GM12801 (cell line): ENCODE data around the gene DIPK2A.

Experiments used
- TF ChIP-seq, protein P1 (sequence below): IDR thresholded peaks from one replicate; pipeline ENCODE4 v1.5.1; 2011; ENCODE audit warnings: control low read depth; ENCODE audit not compliant: insufficient read length; ENCODE audit errors: extremely low read depth

Gene DIPK2A

DNA sequence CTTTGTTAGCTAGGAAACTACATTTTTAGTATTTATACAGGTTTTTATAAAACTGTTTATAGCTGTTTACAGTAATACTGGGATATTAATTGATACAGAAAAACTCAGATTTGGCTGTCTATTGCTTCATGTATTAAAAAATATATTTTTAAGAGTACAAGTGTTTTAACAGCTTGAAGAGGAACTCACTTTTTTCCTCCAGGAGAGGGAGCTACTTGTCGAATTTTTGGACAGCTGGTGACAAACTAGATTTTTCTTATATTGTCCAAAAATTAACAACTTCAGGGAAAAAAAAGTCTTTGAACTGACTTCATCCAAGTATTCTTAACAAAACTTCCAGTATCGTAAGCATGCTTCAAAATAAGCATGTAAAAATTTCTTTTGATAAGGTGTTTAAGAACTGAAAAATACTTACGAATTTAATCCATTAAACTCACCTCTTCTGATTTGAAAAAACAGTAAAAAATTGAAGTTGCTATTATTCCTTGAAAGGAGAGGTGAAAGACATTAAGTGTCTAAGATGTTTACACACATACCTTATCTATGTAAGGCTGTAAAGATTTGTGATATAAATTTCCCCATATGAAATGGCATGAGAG is 4.0 kb downstream of the DIPK2A start:
- TF ChIP-seq, protein P1, sequence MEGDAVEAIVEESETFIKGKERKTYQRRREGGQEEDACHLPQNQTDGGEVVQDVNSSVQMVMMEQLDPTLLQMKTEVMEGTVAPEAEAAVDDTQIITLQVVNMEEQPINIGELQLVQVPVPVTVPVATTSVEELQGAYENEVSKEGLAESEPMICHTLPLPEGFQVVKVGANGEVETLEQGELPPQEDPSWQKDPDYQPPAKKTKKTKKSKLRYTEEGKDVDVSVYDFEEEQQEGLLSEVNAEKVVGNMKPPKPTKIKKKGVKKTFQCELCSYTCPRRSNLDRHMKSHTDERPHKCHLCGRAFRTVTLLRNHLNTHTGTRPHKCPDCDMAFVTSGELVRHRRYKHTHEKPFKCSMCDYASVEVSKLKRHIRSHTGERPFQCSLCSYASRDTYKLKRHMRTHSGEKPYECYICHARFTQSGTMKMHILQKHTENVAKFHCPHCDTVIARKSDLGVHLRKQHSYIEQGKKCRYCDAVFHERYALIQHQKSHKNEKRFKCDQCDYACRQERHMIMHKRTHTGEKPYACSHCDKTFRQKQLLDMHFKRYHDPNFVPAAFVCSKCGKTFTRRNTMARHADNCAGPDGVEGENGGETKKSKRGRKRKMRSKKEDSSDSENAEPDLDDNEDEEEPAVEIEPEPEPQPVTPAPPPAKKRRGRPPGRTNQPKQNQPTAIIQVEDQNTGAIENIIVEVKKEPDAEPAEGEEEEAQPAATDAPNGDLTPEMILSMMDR: no peak

- TF ChIP-seq, protein P1: no peak
Measured at GRCh38 chr3:143977341-143978262, 6.0 kb downstream of the DIPK2A start.

- TF ChIP-seq, protein P1: no peak
Measured at GRCh38 chr3:143978263-143978631, 6.6 kb downstream of the DIPK2A start.

GRCh38 chr3:143979041-143979440 is 7.4 kb downstream of the DIPK2A start:
- TF ChIP-seq, protein P1: no peak

DNA sequence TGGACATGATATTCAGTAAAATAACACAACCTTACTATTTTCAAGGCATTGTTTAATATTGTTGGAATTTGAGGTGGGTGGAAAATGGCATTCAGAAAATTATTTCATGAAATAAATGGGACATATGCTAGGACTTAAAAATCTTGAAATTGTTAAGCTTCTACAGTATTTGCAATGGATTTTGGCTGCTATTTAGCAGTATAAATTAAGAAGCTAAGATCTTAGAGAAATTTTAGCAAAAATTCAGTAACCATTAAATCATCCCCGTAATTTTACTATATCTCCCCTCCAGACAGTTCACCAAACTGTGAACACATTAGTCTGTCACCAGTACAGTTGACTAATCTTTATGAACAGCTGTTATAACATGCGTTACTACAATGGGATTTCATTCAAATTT is 8.2 kb downstream of the DIPK2A start:
- TF ChIP-seq, protein P1: no peak

- TF ChIP-seq, protein P1: no peak
Measured at GRCh38 chr3:143988306-143988705, 16.7 kb downstream of the DIPK2A start.

DNA sequence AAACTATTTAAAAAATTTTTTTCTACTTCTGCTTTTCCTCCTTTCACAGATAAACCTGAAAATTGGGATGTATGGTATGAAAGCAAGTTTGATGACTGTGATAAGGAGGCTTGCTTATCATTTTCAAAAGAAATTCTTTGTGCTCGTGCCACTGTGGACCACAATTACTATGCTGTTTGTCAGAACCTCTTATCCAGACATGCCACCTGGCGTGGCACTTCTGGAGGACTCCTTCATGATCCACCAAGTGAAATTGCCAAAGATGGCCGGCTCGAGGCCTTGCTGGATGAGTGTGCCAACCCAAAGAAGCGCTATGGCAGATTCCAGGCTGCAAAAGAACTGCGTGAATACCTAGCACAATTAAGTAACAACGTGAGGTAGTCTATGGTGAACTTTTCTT is 17.8 kb downstream of the DIPK2A start:
- TF ChIP-seq, protein P1: no peak
